ENCODE results near the gene KCNK2. TPM values are rescaled to one million over a fixed set of nuclear protein-coding genes. Genes with fewer than 3 reads are reported as not detected.

The KCNK2 gene
- total RNA-seq, 1 experiment from 2014 or later, result 0.44 TPM

DNA sequence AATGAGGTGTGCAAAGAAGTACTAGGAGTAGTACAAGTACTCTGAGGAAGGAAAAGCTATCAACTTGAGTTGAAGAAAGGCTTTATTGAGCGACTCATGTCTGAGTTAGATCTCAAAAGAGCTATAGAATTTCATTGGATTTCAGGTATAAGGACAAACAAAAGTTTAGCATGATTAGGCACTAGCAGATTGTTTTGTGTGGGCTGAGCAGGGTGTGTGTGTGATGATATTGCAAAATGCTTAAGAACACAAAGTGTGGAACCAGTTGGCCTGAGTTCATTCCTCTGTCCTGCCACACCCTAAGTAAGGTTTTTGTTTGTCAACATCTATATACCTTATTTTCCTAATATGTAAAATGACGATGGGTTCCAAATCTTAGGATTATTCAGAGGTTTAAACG lies 158.9 kb downstream of the KCNK2 start:
- no peak for DNase-seq
- H3K4me1 Mint-ChIP-seq, result no peaks in the 10 kb centered on the region
- Histone ChIP-seq H3K27me3 (ENCODE audit: insufficient read depth, low read length) (no peaks in the 10 kb centered on the region), H3K79me2 (ENCODE audit: insufficient read depth, low read length) (no peaks in the 10 kb centered on the region), H4K20me1 (ENCODE audit: control insufficient read depth, insufficient read depth, insufficient read length) (no peaks in the 10 kb centered on the region), H2AK5ac (ENCODE audit: insufficient read length, low read length) (no peak overlapping the region), H3K27ac (ENCODE audit: insufficient read length, low read depth, low read length) (no peak overlapping the region), H4K5ac (ENCODE audit: insufficient read length, low read depth, low read length) (no peak overlapping the region), H3K4me1 (ENCODE audit: insufficient read depth, low read length) (no peaks in the 10 kb centered on the region), H3K4ac (ENCODE audit: low read depth, low read length) (no peak overlapping the region), H3K23ac (ENCODE audit: insufficient read length, low read depth, low read length) (no peak overlapping the region), H2AFZ (ENCODE audit: low read length) (no peak overlapping the region), H3K9me3 (ENCODE audit: control insufficient read depth, low read depth, low read length) (no peaks in the 10 kb centered on the region), H2BK15ac (ENCODE audit: low read depth, low read length) (no peak overlapping the region), H2BK12ac (ENCODE audit: insufficient read length, low read depth, low read length) (no peak overlapping the region), H2BK20ac (ENCODE audit: low read depth, low read length, poor library complexity, severe bottlenecking) (no peak overlapping the region), H4K8ac (replicated peaks; ENCODE audit: insufficient read length, low read depth, low read length) (no peak overlapping the region), H2BK120ac (ENCODE audit: low read depth, low read length, poor library complexity, severe bottlenecking) (no peak overlapping the region), H3K23me2 (ENCODE audit: insufficient read length, low read depth, low read length, poor library complexity, severe bottlenecking) (no peaks in the 10 kb centered on the region), H2BK5ac (ENCODE audit: insufficient read length, low read length) (no peak overlapping the region), H3K79me1 (ENCODE audit: insufficient read depth, low read depth, low read length, poor library complexity, severe bottlenecking) (no peaks in the 10 kb centered on the region), H3K56ac (ENCODE audit: insufficient read length, low read depth, low read length) (no peak overlapping the region), H3K4me2 (ENCODE audit: insufficient read depth, insufficient read length, low read length) (no peak overlapping the region), H3K9ac (ENCODE audit: extremely low read depth, insufficient read length, low read length) (no peak overlapping the region), H3K14ac (ENCODE audit: insufficient read depth, low read length) (no peak overlapping the region), H3K18ac (ENCODE audit: insufficient read length, low read depth, low read length) (no peak overlapping the region), H3T11ph (ENCODE audit: low read length) (no peak overlapping the region), H4K91ac (ENCODE audit: insufficient read length, low read depth, low read length) (no peak overlapping the region)
- H3K36me3 Mint-ChIP-seq (ENCODE audit: insufficient read depth in 1 of 3, low read depth in 3 of 3), result no peaks in the 10 kb centered on the region
- peaks cover 1% of the 10 kb centered on the region; the same call in 1 of the 2 replicates for H3K27me3 Mint-ChIP-seq (ENCODE audit: low read depth)
- H3K9me3 Mint-ChIP-seq, result no peaks in the 10 kb centered on the region
- H3K27ac Mint-ChIP-seq, result no peak overlapping the region
- TF ChIP-seq CTCF (conservative IDR thresholded peaks at IDR 0.05), result no peak
- H3K4me3 Mint-ChIP-seq, result no peak overlapping the region
- no CpG with 5 or more reads among the region's 3 CpGs for WGBS (ENCODE audit: extremely low coverage, insufficient read length, low lambda C conversion rate)
